Measurements from ENCODE around the gene OR2T4. TPM values are rescaled to one million over a fixed set of nuclear protein-coding genes. Genes with fewer than 3 reads are reported as not detected.

Gene OR2T4
- total and polyA plus RNA-seq, 10 of the 15 experiments (the other 5 are each of a cell fraction or from before 2014, with no cell fraction given): 0.22 to 0.30 TPM; not detected in 8

GRCh38 chr1:248393050-248393449, 31.6 kb downstream of the OR2T4 start (continued):
- TF ChIP-seq, protein P1, sequence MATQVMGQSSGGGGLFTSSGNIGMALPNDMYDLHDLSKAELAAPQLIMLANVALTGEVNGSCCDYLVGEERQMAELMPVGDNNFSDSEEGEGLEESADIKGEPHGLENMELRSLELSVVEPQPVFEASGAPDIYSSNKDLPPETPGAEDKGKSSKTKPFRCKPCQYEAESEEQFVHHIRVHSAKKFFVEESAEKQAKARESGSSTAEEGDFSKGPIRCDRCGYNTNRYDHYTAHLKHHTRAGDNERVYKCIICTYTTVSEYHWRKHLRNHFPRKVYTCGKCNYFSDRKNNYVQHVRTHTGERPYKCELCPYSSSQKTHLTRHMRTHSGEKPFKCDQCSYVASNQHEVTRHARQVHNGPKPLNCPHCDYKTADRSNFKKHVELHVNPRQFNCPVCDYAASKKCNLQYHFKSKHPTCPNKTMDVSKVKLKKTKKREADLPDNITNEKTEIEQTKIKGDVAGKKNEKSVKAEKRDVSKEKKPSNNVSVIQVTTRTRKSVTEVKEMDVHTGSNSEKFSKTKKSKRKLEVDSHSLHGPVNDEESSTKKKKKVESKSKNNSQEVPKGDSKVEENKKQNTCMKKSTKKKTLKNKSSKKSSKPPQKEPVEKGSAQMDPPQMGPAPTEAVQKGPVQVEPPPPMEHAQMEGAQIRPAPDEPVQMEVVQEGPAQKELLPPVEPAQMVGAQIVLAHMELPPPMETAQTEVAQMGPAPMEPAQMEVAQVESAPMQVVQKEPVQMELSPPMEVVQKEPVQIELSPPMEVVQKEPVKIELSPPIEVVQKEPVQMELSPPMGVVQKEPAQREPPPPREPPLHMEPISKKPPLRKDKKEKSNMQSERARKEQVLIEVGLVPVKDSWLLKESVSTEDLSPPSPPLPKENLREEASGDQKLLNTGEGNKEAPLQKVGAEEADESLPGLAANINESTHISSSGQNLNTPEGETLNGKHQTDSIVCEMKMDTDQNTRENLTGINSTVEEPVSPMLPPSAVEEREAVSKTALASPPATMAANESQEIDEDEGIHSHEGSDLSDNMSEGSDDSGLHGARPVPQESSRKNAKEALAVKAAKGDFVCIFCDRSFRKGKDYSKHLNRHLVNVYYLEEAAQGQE (IDR thresholded peaks at IDR 0.05; ENCODE audit: low read depth, low read length): no peak
- TF ChIP-seq ZNF384 (IDR thresholded peaks at IDR 0.05; ENCODE audit: borderline replicate concordance, low read depth, low read length) (no peak), ZNF24 (IDR thresholded peaks at IDR 0.05) (no peak), TCF12 (IDR thresholded peaks at IDR 0.05; ENCODE audit: low read depth, low read length) (no peak), RFX5 (IDR thresholded peaks at IDR 0.05; ENCODE audit: low read depth, low read length) (no peak)
- TF ChIP-seq, protein P2, sequence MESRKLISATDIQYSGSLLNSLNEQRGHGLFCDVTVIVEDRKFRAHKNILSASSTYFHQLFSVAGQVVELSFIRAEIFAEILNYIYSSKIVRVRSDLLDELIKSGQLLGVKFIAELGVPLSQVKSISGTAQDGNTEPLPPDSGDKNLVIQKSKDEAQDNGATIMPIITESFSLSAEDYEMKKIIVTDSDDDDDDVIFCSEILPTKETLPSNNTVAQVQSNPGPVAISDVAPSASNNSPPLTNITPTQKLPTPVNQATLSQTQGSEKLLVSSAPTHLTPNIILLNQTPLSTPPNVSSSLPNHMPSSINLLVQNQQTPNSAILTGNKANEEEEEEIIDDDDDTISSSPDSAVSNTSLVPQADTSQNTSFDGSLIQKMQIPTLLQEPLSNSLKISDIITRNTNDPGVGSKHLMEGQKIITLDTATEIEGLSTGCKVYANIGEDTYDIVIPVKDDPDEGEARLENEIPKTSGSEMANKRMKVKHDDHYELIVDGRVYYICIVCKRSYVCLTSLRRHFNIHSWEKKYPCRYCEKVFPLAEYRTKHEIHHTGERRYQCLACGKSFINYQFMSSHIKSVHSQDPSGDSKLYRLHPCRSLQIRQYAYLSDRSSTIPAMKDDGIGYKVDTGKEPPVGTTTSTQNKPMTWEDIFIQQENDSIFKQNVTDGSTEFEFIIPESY (IDR thresholded peaks at IDR 0.05): no peak
- TF ChIP-seq, protein P3, sequence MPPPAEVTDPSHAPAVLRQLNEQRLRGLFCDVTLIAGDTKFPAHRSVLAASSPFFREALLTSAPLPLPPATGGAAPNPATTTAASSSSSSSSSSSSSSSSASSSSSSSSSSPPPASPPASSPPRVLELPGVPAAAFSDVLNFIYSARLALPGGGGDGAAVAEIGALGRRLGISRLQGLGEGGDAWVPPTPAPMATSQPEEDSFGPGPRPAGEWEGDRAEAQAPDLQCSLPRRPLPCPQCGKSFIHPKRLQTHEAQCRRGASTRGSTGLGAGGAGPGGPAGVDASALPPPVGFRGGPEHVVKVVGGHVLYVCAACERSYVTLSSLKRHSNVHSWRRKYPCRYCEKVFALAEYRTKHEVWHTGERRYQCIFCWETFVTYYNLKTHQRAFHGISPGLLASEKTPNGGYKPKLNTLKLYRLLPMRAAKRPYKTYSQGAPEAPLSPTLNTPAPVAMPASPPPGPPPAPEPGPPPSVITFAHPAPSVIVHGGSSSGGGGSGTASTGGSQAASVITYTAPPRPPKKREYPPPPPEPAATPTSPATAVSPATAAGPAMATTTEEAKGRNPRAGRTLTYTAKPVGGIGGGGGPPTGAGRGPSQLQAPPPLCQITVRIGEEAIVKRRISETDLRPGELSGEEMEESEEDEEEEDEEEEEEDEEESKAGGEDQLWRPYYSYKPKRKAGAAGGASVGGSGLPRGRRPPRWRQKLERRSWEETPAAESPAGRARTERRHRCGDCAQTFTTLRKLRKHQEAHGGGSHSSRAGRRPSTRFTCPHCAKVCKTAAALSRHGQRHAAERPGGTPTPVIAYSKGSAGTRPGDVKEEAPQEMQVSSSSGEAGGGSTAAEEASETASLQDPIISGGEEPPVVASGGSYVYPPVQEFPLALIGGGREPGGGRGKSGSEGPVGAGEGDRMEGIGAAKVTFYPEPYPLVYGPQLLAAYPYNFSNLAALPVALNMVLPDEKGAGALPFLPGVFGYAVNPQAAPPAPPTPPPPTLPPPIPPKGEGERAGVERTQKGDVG (CRISPR knock-in tag; IDR thresholded peaks at IDR 0.05): no peak
